Transverse colon (tissue), 4 donors: ENCODE measurements around the gene DKC1. TPM values are rescaled to one million over a fixed set of nuclear protein-coding genes. Genes with fewer than 3 reads are reported as not detected.

Experiments
- small RNA-seq, 4 donors: library from RNA; depleted of rRNA; stranded (forward); fragments of <200 nt; gene quantifications; one replicate each; pipeline ENCODE3, GENCODE V24; 2016
- total RNA-seq, 4 donors: library from RNA; depleted of rRNA; stranded (reverse); fragments of >200 nt; gene quantifications; one replicate each; pipeline ENCODE4 v1.1.0, GENCODE V29; 2016

The DKC1 gene
- total RNA-seq, 4 donors from 2014 or later, result 12.7 to 134 (median 24.9) TPM

Small RNA genes within 50 kb of the gene (small RNA-seq; reads per million reads assigned to genes)
- gene SNORA36A, result 0 reads per million in 4 donors

Other genes starting within 250 kb of the DKC1 start
- gene FAM3A, start 246.6 kb upstream of the DKC1 start, total RNA-seq, result 100 to 1,000 TPM in 1 of 4 donors, 10 to 100 TPM in 3; 62.7 to 112 (median 72.5) TPM
- gene G6PD, start 216.0 kb upstream of the DKC1 start, total RNA-seq, result 10 to 100 TPM in 3 of 4 donors, 1 to 10 TPM in 1; 7.4 to 24.4 (median 19.3) TPM
- 10 to 100 TPM; 12.2 to 61.1 (median 25.1) TPM for gene IKBKG, start 215.2 kb upstream of the DKC1 start, total RNA-seq
- not detected for gene CTAG1A, start 177.7 kb upstream of the DKC1 start, total RNA-seq
- not detected for gene CTAG1B, start 143.6 kb upstream of the DKC1 start, total RNA-seq
- gene CTAG2, start 109.3 kb upstream of the DKC1 start, total RNA-seq, result not detected
- gene GAB3, start 11.8 kb upstream of the DKC1 start, total RNA-seq, result 1 to 10 TPM in 3 of 4 donors, under 1 TPM in 1; 0.37 to 4.4 (median 3.0) TPM
- gene MPP1, start 42.6 kb downstream of the DKC1 start, total RNA-seq, result 10 to 100 TPM; 28.7 to 44.1 (median 32.8) TPM
- gene SMIM9, start 71.8 kb downstream of the DKC1 start, total RNA-seq, result not detected
- 10 to 100 TPM in 2 of 4 donors, 1 to 10 TPM in 1, not detected in 1; 1.8 to 18.1 (median 10.0) TPM for gene F8A1, start 123.5 kb downstream of the DKC1 start, total RNA-seq